Uterus (tissue), 4 donors: ENCODE results near the gene BPHL. TPM values are rescaled to one million over a fixed set of nuclear protein-coding genes. Genes with fewer than 3 reads are reported as not detected.

Experiments
- DNase-seq, 2 donors: peaks; one replicate each; pipeline ENCODE4 v3.0.0-alpha.2; 2019 to 2020
- H3K27ac ChIP-seq, 2 donors: fragments of 200-600 bp; sonication (generic); 1 replicate in 1 of 2; 2 replicates in 1 of 2; pipeline ENCODE4 v1.5.1; 2016 to 2018
- H3K27me3 ChIP-seq, 2 donors: fragments of 200-600 bp; sonication (generic); one replicate each; pipeline ENCODE4 v1.5.1; 2018 to 2019; ENCODE audit warnings: control low read depth in 1 of 2
- H3K36me3 ChIP-seq, 2 donors: fragments of 200-600 bp; sonication (generic); one replicate each; pipeline ENCODE4 v1.5.1; 2019; ENCODE audit warnings: control low read depth in 1 of 2
- H3K4me1 ChIP-seq, 2 donors: fragments of 200-600 bp; sonication (generic); one replicate each; pipeline ENCODE4 v1.5.1; 2018 to 2019; ENCODE audit warnings: control low read depth in 1 of 2
- H3K4me3 ChIP-seq, 2 donors: fragments of 200-600 bp; sonication (generic); 1 replicate in 1 of 2; 2 replicates in 1 of 2; pipeline ENCODE4 v1.5.1; 2018 to 2019; ENCODE audit warnings: mild to moderate bottlenecking in 1 of 2
- H3K9me3 ChIP-seq, 2 donors: fragments of 200-600 bp; sonication (generic); one replicate each; pipeline ENCODE4 v1.5.1; 2019; ENCODE audit warnings: control low read depth in 1 of 2
- POLR2A ChIP-seq, 2 donors: fragments of 450-650 bp; IDR thresholded peaks; one replicate each; pipeline ENCODE4 v1.6.1; 2016; ENCODE audit warnings: antibody characterized with exemption in 2 of 2, mild to moderate bottlenecking in 1 of 2, moderate library complexity in 1 of 2
- intact Hi-C: fragments of 100-400 bp; cut with DNase I; formaldehyde crosslinking; loops from one replicate; pipeline ENCODE4 v1.15.1; 2023; ENCODE audit warnings: low total_unique reads
- total RNA-seq, 4 donors: library from RNA; depleted of rRNA in 3 of 4; stranded (reverse); fragments of >200 nt in 3 of 4; gene quantifications; one replicate each; pipeline versions ENCODE4 v1.1.0 to v1.2.4, GENCODE V29; 2014 to 2023
- TF ChIP-seq, protein P1 (sequence below), 4 experiments: fragments of 200-600 bp in 2 of 4; fragments of 450-650 bp in 2 of 4; sonication (generic) in 2 of 4; IDR thresholded peaks; one replicate each; pipeline ENCODE4 v1.5.1; 2016 to 2019; ENCODE audit warnings: antibody characterized with exemption in 4 of 4, mild to moderate bottlenecking in 2 of 4, moderate library complexity in 1 of 4
- donor health status: DM: yes; HTN: yes; CAD: no.

The BPHL gene
- total RNA-seq, 4 donors from 2014 or later = 4.1 to 30.9 (median 22.0) TPM

DNA sequence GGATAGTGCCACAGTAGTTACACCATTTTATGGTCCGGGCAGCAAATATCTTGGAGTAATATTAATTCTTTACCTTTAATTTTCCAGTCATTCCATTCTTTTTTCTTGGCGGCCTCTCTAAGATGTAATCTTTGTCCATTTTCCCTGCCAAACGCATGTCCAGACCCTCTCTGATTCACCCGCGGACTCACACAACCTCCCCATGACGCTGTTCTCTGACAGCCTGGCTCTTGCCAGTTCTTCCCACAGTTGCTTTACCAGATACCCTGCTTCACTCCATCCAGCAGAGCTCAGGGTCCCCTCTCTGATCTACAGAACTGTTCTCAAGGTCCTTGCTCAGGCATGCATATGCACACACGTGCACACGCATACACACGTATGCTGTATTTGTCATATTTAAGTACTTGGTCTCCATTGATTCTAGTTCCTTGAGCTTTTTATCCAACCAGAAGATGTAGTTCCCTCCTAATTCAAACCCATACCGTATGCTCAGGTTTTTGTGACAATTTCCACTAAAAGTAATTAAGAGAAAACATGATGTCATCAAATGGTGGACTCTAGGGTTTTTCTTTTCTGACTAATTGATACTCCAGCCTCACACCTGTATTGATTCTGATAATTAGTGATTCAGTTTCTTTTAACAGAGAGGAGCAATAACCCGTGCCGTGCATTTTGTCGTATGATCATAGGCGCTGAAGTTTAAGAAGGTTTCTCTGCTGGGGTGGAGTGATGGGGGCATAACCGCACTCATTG lies 10.0 kb downstream of the BPHL start:
- intact Hi-C loops = loop anchor here (5.0 kb wide), 1 partner anchor 124 kb away; no protein-coding TSS in a partner anchor

DNA sequence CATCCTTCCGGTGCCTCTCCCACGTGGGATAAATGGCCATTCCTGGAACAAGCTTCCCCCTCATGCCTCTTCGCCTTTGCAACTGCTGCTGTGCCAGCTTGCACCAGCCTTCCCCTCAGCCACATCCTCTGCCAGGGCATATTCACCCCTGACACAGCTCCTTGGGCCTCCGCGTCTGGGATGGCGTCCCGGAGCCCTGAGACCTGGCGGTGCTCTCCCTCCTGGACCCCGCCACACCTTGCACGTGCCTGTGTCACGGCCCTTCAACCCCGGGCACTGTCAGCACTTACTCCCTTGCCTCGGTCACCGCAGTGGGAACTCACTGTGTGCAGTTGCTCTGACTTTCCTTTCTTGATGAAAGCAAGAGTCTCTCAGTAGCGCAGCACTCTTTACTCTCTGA lies 13.2 kb downstream of the BPHL start:
- Histone ChIP-seq H3K4me1 (no peaks in the 10 kb centered on the region), H3K9me3 (no peaks in the 10 kb centered on the region), H3K27me3 (no peaks in the 10 kb centered on the region), H3K36me3 (no peaks in the 10 kb centered on the region), H3K27ac (no peak overlapping the region), H3K4me3 (no peak overlapping the region)
- TF ChIP-seq POLR2A (IDR thresholded peaks at IDR 0.05) = no peak
- TF ChIP-seq, protein P1, sequence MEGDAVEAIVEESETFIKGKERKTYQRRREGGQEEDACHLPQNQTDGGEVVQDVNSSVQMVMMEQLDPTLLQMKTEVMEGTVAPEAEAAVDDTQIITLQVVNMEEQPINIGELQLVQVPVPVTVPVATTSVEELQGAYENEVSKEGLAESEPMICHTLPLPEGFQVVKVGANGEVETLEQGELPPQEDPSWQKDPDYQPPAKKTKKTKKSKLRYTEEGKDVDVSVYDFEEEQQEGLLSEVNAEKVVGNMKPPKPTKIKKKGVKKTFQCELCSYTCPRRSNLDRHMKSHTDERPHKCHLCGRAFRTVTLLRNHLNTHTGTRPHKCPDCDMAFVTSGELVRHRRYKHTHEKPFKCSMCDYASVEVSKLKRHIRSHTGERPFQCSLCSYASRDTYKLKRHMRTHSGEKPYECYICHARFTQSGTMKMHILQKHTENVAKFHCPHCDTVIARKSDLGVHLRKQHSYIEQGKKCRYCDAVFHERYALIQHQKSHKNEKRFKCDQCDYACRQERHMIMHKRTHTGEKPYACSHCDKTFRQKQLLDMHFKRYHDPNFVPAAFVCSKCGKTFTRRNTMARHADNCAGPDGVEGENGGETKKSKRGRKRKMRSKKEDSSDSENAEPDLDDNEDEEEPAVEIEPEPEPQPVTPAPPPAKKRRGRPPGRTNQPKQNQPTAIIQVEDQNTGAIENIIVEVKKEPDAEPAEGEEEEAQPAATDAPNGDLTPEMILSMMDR (IDR thresholded peaks at IDR 0.05) = no peak
- intact Hi-C loops = no loop called here
- no peak for DNase-seq

More for the DNA sequence above, 10.0 kb downstream of the BPHL start:
- Histone ChIP-seq H3K4me3 (no peak overlapping the region), H3K36me3 (no peaks in the 10 kb centered on the region), H3K27me3 (no peaks in the 10 kb centered on the region), H3K27ac (no peak overlapping the region), H3K4me1 (no peaks in the 10 kb centered on the region), H3K9me3 (no peaks in the 10 kb centered on the region)
- no peak for DNase-seq
- TF ChIP-seq, protein P1 (IDR thresholded peaks at IDR 0.05) = no peak
- no peak for TF ChIP-seq POLR2A (IDR thresholded peaks at IDR 0.05)

DNA sequence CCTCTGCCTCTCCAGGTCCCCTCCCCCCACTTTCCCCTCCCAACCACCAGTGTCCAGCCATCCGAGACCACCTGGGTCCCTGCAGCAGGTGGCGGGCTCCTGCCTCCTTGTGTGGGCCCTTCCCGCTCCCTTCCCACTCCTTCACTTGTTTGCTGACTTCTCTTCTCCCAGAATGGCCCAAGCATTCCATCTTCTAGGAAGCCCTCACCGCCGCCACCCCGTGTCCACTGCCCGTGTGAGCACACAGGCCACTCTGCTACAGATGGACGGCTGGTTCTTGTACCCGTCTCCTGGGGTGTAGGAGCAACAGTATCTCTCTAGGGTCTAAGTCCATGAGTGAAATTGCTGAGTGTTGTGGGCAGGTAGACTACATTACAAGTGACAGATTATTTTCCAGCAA lies 15.0 kb downstream of the BPHL start:
- intact Hi-C loops = no loop called here
- no peaks in the 10 kb centered on the region for H3K9me3 ChIP-seq

DNA sequence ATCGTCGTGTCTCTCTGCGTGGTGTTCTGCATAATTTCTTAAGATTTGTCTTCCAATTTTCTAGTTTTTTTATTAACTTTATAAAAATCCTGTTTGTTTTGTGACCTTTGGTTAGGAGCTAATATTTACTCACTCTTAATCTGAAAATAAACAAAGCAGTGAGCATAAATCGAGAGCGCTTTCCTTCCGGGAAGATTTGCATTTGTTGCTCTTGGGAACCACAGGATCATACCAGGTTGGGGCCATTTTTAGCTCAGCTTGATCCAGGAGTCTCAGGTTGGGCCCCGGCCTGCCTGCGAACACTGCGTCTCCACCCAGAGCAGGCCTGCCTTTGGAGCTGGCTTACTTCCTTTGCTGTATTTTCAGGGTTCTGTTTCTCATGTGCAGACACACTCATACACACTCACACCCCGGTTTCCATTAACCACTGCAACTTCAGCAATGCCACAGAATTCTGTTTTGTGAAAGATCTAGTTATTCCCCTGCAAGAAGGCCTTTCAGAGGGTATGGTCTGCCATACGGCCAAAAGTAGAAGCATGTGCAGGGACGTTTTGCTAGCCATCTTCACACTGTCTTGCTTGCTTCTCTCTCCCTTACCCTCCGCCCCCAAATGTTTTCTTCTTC lies 17.3 kb downstream of the BPHL start:
- no peaks in the 10 kb centered on the region for H3K4me1 ChIP-seq
- no peak overlapping the region for H3K4me3 ChIP-seq
- intact Hi-C loops = no loop called here
- no peak for TF ChIP-seq POLR2A (IDR thresholded peaks at IDR 0.05)
- TF ChIP-seq, protein P1 (IDR thresholded peaks at IDR 0.05) = no peak
- no peaks in the 10 kb centered on the region for H3K9me3 ChIP-seq
- no peaks in the 10 kb centered on the region for H3K36me3 ChIP-seq
- H3K27ac ChIP-seq = no peak overlapping the region
- no peak for DNase-seq
- H3K27me3 ChIP-seq = no peaks in the 10 kb centered on the region

More for the DNA sequence above, 15.0 kb downstream of the BPHL start:
- TF ChIP-seq, protein P1 (IDR thresholded peaks at IDR 0.05) = no peak
- TF ChIP-seq POLR2A (IDR thresholded peaks at IDR 0.05) = no peak
- no peak for DNase-seq
- Histone ChIP-seq H3K4me3 (no peak overlapping the region), H3K27me3 (no peaks in the 10 kb centered on the region), H3K27ac (no peak overlapping the region), H3K36me3 (no peaks in the 10 kb centered on the region), H3K4me1 (no peaks in the 10 kb centered on the region)

DNA sequence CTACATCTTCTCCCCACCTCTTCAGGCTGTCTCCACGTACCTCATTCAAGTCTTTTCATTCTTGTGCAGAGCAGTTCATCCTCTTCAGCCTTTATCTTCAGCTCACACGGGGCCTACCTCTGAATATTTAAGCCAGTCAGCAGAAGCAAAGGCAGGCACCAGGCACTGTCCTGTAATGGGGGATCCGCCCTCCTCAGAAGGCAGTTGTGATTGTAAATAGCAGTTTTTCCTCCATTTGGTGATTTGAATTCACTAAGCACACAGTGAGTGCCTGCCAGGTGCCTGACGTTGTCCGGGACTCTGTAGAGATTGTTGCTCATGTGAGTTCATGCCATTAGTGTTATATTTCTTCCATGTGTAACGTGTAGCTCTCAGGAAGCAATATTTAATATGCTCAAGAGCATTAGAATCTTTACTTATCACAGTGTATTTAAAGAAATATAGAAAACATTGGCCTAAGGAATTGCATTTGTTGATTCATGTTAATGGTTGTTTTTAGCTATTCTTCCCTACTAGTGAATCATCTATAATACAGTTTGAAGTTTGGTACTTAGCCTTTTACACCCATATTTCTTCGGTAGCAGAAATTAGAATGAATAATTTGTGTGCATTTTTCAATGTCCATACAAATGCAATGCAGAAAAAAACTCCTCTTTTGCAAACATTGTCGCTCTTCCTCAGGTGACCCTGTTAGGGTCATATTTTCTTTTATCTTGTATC lies 17.9 kb downstream of the BPHL start:
- Histone ChIP-seq H3K27me3 (no peaks in the 10 kb centered on the region), H3K4me3 (no peak overlapping the region), H3K36me3 (no peaks in the 10 kb centered on the region), H3K9me3 (no peaks in the 10 kb centered on the region), H3K4me1 (no peaks in the 10 kb centered on the region), H3K27ac (no peak overlapping the region)
- TF ChIP-seq, protein P1 (IDR thresholded peaks at IDR 0.05) = no peak
- TF ChIP-seq POLR2A (IDR thresholded peaks at IDR 0.05) = no peak
- intact Hi-C loops = no loop called here
- no peak for DNase-seq
